Stomach smooth muscle (tissue), 2 donors: ENCODE data around the gene SYT13.

Experiments used
- H3K27ac ChIP-seq: one replicate; pipeline ENCODE4 v1.7.0; 2013; ENCODE audit warnings: mild to moderate bottlenecking, low read length, inconsistent platforms
- H3K27me3 ChIP-seq, 2 donors: one replicate each; pipeline ENCODE4 v1.7.0; 2013; ENCODE audit warnings: low read length in 2 of 2; ENCODE audit not compliant: insufficient read depth in 2 of 2, control insufficient read depth in 1 of 2
- H3K36me3 ChIP-seq, 2 donors: one replicate each; pipeline ENCODE4 v1.7.0; 2013; ENCODE audit warnings: low read length in 2 of 2; ENCODE audit not compliant: control insufficient read depth in 2 of 2, insufficient read depth in 2 of 2
- H3K4me1 ChIP-seq: one replicate; pipeline ENCODE4 v1.7.0; 2013; ENCODE audit warnings: low read length; ENCODE audit not compliant: control insufficient read depth, insufficient read depth
- H3K4me3 ChIP-seq, 2 donors: one replicate each; pipeline ENCODE4 v1.7.0; 2013; ENCODE audit warnings: low read length in 2 of 2
- H3K9ac ChIP-seq, 2 donors: one replicate each; pipeline ENCODE4 v1.7.0; 2013; ENCODE audit warnings: low read length in 2 of 2, mild to moderate bottlenecking in 1 of 2
- H3K9me3 ChIP-seq, 2 donors: one replicate each; pipeline ENCODE4 v1.7.0; 2013; ENCODE audit warnings: low read length in 2 of 2; ENCODE audit not compliant: control insufficient read depth in 2 of 2
- donor health status: healthy.
- donor health status: Pancreatic carcinoma.

SYT13 gene

DNA sequence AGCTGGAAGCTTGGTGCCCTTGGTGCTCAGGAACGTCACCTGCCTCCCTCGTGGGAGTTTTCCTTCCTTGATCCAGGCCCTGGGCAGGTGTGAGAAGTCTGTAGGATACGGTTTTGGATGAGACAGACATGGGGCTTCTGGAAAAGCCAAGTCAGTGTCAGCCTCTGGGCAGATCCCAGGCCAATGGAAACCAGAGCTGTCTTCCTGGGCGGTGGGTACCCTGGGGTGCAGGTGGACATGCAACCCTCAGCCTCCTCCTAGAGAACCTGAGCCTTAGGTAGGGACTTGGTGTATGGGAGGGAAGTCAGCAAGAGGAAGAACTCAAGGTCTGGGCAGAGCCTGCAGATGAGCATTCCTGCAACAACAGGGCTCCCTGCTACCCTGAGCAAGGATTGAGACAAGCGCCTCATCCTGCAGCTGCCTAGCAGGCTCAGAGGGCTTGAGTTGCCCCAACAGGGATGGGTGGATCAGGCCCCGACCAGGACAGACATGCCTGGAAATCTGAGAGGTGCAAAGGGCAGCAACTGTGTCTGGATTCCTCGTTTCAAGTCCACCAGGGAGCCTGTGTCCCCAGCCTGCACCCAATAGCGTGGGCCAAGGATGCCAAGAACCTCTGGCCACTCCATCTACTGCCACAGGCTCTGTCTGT, 37.6 kb upstream of the SYT13 start:
- H3K4me3 ChIP-seq = no peak overlapping the region
- H3K4me1 ChIP-seq = peaks cover 8% of the 10 kb centered on the region
- peaks cover 0 to 13% of the 10 kb centered on the region in 2 donors for H3K27me3 ChIP-seq
- H3K9ac ChIP-seq = no peak overlapping the region
- H3K27ac ChIP-seq = no peak overlapping the region
- no peaks in the 10 kb centered on the region for H3K36me3 ChIP-seq
- H3K9me3 ChIP-seq = no peaks in the 10 kb centered on the region

- H3K9ac ChIP-seq = no peak overlapping the region
- no peaks in the 10 kb centered on the region for H3K9me3 ChIP-seq
- H3K36me3 ChIP-seq = no peaks in the 10 kb centered on the region
- no peak overlapping the region for H3K27ac ChIP-seq
- peaks cover 8% of the 10 kb centered on the region for H3K4me1 ChIP-seq
- peaks cover 0 to 13% of the 10 kb centered on the region in 2 donors for H3K27me3 ChIP-seq
- H3K4me3 ChIP-seq = no peak overlapping the region
Observed at GRCh38 chr11:45322891-45323600, 36.9 kb upstream of the SYT13 start.

DNA sequence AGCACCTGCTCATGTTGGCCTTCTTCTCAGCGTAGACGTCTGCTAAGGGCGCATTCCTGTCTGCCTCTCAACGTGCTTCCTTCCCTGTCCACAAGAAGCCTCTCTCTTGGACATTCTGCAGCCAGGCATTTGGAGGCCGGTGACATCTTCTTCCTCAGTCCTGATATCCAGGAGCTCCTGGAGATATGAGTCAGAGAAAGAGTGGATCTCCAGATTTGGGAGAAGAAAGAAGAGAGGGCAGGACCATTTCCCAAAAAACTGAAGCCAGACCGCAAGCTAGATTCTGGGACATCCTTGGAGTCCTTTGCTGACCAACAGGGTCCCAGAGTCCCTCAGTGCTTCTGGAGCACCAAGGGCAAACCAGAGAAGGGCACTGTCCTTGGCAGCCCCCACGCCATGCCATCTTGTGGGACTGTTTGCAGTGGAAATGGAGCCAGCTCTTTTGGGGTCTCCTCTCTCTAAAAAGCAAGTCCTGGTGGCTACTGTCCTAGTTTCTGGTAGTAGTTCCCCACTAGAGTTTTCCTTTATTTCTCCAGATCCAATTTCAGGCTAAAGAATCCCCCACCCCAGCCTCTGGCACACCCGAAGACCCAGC, 36.1 kb upstream of the SYT13 start:
- Histone ChIP-seq H3K4me3 (no peak overlapping the region), H3K9me3 (no peaks in the 10 kb centered on the region), H3K9ac (no peak overlapping the region), H3K4me1 (peaks cover 8% of the 10 kb centered on the region), H3K27ac (no peak overlapping the region), H3K36me3 (no peaks in the 10 kb centered on the region), H3K27me3 (peaks cover 0 to 15% of the 10 kb centered on the region in 2 donors)

GRCh38 chr11:45321669-45322068, 35.5 kb upstream of the SYT13 start:
- Histone ChIP-seq H3K9me3 (no peaks in the 10 kb centered on the region), H3K4me3 (no peak overlapping the region), H3K9ac (no peak overlapping the region), H3K27ac (no peak overlapping the region), H3K4me1 (peaks cover 8% of the 10 kb centered on the region), H3K27me3 (peaks cover 0 to 16% of the 10 kb centered on the region in 2 donors), H3K36me3 (no peaks in the 10 kb centered on the region)

- Histone ChIP-seq H3K9ac (no peak overlapping the region), H3K36me3 (no peaks in the 10 kb centered on the region), H3K9me3 (no peaks in the 10 kb centered on the region), H3K27me3 (peaks cover 0 to 16% of the 10 kb centered on the region in 2 donors), H3K4me1 (peaks cover 8% of the 10 kb centered on the region), H3K27ac (no peak overlapping the region), H3K4me3 (no peak overlapping the region)
Observed at GRCh38 chr11:45321031-45321595, 35.0 kb upstream of the SYT13 start.

DNA sequence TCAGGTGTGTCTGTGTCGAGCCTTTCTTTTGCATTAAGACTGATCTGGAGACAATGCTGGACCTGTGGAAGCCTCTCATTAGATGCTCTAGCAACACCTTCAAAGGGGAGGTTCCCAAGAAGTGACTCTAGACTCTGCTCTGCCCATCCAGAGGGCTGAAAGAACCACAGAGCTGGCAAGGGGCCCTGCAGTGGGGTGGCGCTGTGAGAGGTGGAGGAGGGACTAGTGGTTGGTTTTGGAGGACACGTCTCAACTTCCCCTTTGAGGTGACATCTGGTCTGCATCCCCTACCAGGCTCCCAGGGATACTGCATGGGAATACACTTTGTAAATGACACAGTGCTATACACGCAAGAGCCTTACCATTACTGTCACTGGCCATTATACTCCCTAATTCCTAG, 34.2 kb upstream of the SYT13 start:
- Histone ChIP-seq H3K9me3 (no peaks in the 10 kb centered on the region), H3K4me3 (no peak overlapping the region), H3K36me3 (no peaks in the 10 kb centered on the region), H3K27ac (no peak overlapping the region), H3K27me3 (peaks cover 0 to 16% of the 10 kb centered on the region in 2 donors), H3K4me1 (peaks cover 8% of the 10 kb centered on the region), H3K9ac (no peak overlapping the region)

DNA sequence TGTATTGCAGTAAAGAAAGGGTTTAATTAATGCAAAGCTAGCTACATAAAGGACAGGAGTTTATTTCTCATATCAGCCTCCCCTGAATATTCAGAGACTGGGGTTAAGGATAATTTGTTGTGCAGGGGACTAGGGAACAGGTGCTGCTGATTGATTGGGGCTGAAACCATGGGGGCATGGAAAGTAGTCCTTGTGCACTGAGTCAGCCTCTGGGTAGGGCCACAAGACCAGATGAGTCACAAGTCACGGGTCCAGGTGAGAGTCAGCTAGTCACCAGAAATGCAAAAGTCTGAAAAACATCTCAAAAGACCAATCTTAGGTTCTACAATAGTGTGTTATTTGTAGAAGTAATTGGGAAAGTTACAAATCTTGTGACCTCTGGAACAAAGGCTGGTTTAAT, 32.9 kb upstream of the SYT13 start:
- H3K4me1 ChIP-seq = peaks cover 8% of the 10 kb centered on the region
- H3K27ac ChIP-seq = no peak overlapping the region
- no peaks in the 10 kb centered on the region for H3K36me3 ChIP-seq
- H3K27me3 ChIP-seq = peaks cover 0 to 16% of the 10 kb centered on the region in 2 donors
- H3K9ac ChIP-seq = no peak overlapping the region
- no peak overlapping the region for H3K4me3 ChIP-seq
- no peaks in the 10 kb centered on the region for H3K9me3 ChIP-seq

DNA sequence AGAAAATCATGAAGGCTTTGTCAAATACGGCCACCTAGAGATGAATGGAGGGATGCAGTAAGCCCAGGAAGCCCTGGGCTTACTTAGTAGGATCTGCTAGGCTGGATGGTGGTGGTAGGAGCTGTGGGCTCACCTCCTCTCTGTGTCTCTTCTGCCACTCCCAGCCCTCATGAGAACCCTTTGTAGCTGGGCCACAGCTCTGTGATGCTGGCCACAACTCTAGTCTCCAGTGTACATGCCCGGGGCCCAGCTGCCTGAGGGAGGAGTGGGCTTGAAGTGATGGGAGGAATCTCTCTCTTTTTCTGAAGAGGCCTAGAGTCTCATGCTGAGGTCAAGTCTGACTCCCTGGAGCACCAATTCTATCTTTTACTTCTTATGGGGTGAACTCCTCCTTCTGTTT, 32.4 kb upstream of the SYT13 start:
- peaks cover 0 to 16% of the 10 kb centered on the region in 2 donors for H3K27me3 ChIP-seq
- peaks cover 6% of the 10 kb centered on the region for H3K4me1 ChIP-seq
- H3K27ac ChIP-seq = no peak overlapping the region
- no peaks in the 10 kb centered on the region for H3K36me3 ChIP-seq
- no peak overlapping the region for H3K4me3 ChIP-seq
- H3K9ac ChIP-seq = no peak overlapping the region
- H3K9me3 ChIP-seq = no peaks in the 10 kb centered on the region

- no peaks in the 10 kb centered on the region for H3K36me3 ChIP-seq
- peaks cover 0 to 10% of the 10 kb centered on the region in 2 donors for H3K27me3 ChIP-seq
- no peak overlapping the region for H3K9ac ChIP-seq
- no peak overlapping the region for H3K4me3 ChIP-seq
- H3K4me1 ChIP-seq = no peaks in the 10 kb centered on the region
- H3K9me3 ChIP-seq = no peaks in the 10 kb centered on the region
- no peak overlapping the region for H3K27ac ChIP-seq
Observed at GRCh38 chr11:45316258-45316657, 30.1 kb upstream of the SYT13 start.

DNA sequence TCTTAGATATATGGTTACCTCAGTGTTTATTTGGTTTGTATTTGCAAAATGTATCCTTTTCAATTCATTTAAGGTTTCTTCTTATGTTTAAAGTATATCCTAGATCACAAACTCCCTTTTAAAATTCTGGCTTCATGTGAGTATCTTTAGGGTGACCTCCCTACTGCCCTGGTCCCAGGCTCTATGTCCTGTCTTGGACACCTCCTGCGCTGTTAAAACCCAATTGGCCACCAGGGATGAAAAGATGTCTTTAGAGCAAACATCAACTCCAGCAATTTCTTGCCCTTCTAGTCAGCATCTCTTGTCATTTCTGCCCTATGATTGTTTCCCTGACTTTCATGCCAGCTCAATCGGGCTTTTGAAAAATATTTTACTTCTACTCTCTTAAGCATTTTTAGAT, 28.8 kb upstream of the SYT13 start:
- Histone ChIP-seq H3K4me1 (no peaks in the 10 kb centered on the region), H3K4me3 (no peak overlapping the region), H3K9me3 (no peaks in the 10 kb centered on the region), H3K27me3 (peaks cover 0 to 4% of the 10 kb centered on the region in 2 donors), H3K27ac (no peak overlapping the region), H3K9ac (no peak overlapping the region), H3K36me3 (no peaks in the 10 kb centered on the region)
